Activated naive CD4-positive, alpha-beta T cell treated with anti-CD3 and anti-CD28 coated beads for 36 hours (primary cell): ENCODE measurements around the gene SLC25A30. TPM values are rescaled to one million over a fixed set of nuclear protein-coding genes. Genes with fewer than 3 reads are reported as not detected.
"Not testable (repeated sequence)": the region's sequence is repeated elsewhere in the genome, so short reads cannot be mapped to it uniquely, and the experiment has no call there.

Source experiments
- CTCF ChIA-PET: fragments of 350-600 bp; sonication (Branson Sonifier 250); formaldehyde crosslinking; loops from one replicate; lab custom pipeline; 2021; ENCODE audit warnings: antibody characterized with exemption; lab: Charles Lee
- DNase-seq: peaks from one replicate; pipeline ENCODE4 v3.0.0-alpha.2; 2020
- H3K27ac Mint-ChIP-seq: one replicate; pipeline ENCODE4 v1.8.0; 2021; ENCODE audit warnings: mild to moderate bottlenecking, mixed read lengths
- H3K27me3 Mint-ChIP-seq: one replicate; pipeline ENCODE4 v1.8.0; 2021; ENCODE audit warnings: low read depth, mixed read lengths
- H3K36me3 Mint-ChIP-seq: one replicate; pipeline ENCODE4 v1.8.0; 2021; ENCODE audit warnings: low read depth, mixed read lengths
- H3K4me1 Mint-ChIP-seq: one replicate; pipeline ENCODE4 v1.8.0; 2021; ENCODE audit warnings: low read depth, mixed read lengths
- H3K4me3 Mint-ChIP-seq: one replicate; pipeline ENCODE4 v1.8.0; 2021; ENCODE audit warnings: mild to moderate bottlenecking, moderate library complexity, mixed read lengths
- H3K9me3 Mint-ChIP-seq: one replicate; pipeline ENCODE4 v1.8.0; 2021; ENCODE audit warnings: mixed read lengths
- intact Hi-C: fragments of 100-400 bp; cut with micrococcal nuclease; formaldehyde crosslinking; loops from one replicate; pipeline ENCODE4 v1.15.1; 2023
- total RNA-seq, 2 experiments: library from RNA; stranded (reverse); gene quantifications; one replicate each; pipeline ENCODE4 v1.2.3, GENCODE V29; 2021

The SLC25A30 gene
- total RNA-seq, 2 experiments from 2014 or later: 13.6 to 15.1 TPM

DNA sequence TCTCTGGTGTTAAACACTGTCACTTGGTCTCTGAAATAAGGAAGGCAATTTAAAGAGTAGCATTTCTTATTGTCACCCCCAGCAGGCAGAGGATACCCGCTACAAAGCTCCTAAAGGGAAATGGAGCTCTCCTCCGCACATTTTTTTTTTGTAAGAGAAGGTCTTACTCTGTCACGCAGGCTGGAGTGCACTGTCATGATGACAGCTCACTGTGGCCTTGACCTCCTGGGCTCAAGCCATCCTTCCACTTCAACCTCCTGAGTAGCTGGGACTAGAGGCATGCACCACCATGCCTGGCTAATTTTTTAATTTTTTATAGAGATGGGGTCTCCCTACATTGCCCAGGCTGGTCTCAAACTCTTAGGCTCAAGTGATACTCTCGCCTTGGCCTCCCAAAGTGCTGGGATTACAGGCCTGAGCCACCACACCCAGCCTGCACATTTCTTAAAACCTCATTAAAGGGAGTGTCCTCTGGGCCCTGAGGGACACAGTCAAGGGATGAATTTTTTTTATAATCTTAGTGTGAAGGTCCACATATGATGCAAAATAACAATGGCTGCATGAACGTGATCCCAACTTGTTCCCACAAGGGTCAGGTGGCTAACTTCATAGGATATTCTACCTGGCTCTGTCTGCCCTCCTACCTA is 32.1 kb downstream of the SLC25A30 start:
- H3K9me3 Mint-ChIP-seq: no peaks in the 10 kb centered on the region
- intact Hi-C loops: no loop called here
- CTCF ChIA-PET: interaction anchor here (1.5 to 3.1 kb wide), 2 partner anchors 15 to 17 kb away, joined by 5 to 15 read pairs; no protein-coding TSS in a partner anchor
- H3K27me3 Mint-ChIP-seq: no peaks in the 10 kb centered on the region
- no peak overlapping the region for H3K4me3 Mint-ChIP-seq
- no peak for DNase-seq
- peaks cover 13% of the 10 kb centered on the region for H3K36me3 Mint-ChIP-seq
- H3K27ac Mint-ChIP-seq: no peak overlapping the region
- H3K4me1 Mint-ChIP-seq: no peaks in the 10 kb centered on the region

DNA sequence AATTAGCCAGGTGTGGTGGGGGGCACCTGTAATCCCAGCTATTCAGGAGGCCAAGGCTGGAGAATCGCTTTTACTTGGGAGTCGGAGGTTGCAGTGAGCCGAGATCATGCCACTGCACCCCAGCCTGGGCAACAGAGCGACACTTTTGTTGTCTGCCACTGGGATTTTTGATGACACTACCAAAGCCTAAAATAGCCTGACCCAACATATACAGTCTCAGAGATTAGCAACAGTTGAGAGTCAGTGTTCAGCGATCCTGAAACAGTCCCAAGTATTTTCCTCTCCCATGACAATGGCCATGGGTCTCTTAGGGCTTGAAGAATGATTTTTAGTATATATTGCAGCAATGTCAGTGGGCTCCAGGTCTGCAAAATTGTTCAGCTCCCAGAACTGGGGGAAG is 32.9 kb downstream of the SLC25A30 start:
- no peak for DNase-seq
- Mint-ChIP-seq H3K9me3 (no peaks in the 10 kb centered on the region), H3K36me3 (peaks cover 13% of the 10 kb centered on the region), H3K4me1 (no peaks in the 10 kb centered on the region), H3K4me3 (no peak overlapping the region), H3K27ac (no peak overlapping the region), H3K27me3 (no peaks in the 10 kb centered on the region)
- CTCF ChIA-PET: interaction anchor here (0.8 to 1.5 kb wide), 3 partner anchors 10 to 170 kb away, joined by 3 to 5 read pairs (median 3); no protein-coding TSS in a partner anchor
- intact Hi-C loops: no loop called here

DNA sequence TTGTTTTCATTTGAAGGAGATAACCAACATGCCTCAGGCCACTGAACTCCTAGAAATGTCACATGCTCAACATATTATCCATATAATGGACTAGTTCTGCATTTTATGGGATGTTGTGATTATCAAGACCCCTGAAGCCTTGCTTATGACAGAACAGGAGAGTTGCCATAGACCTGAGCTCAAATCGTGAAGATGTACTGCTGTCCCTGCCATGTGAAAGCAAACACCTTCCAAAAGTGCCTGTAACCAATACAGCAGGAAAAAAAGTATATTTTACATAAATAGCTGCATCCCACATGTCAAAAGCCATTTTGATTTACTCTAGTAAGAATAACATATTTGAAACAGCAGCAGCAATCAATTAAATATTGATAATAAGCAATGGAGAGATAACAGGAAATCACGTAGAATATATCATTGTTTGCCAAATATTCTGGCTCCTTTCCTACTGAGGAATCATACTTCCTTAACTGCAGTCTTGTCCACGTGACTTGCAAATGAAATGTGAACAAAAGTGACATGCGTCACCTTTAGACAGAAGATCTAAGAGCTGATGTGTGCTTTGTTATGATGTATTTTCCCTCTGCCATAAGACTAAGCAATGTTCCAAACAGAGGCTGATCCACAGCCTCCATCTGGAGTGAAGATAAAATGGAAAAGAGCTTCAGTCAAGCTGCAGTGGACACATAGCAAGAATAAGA is 33.5 kb downstream of the SLC25A30 start:
- Mint-ChIP-seq H3K27me3 (no peaks in the 10 kb centered on the region), H3K4me3 (no peak overlapping the region), H3K27ac (no peak overlapping the region), H3K36me3 (peaks cover 13% of the 10 kb centered on the region), H3K4me1 (no peaks in the 10 kb centered on the region), H3K9me3 (no peaks in the 10 kb centered on the region)
- DNase-seq: no peak
- CTCF ChIA-PET: interaction anchor here (0.6 to 1.5 kb wide), 4 partner anchors 8 to 169 kb away, joined by 3 to 5 read pairs (median 3); no protein-coding TSS in a partner anchor
- intact Hi-C loops: no loop called here

GRCh38 chr13:45382739-45383138 is 35.4 kb downstream of the SLC25A30 start:
- H3K9me3 Mint-ChIP-seq, H3K4me3 Mint-ChIP-seq, H3K27me3 Mint-ChIP-seq, H3K27ac Mint-ChIP-seq, DNase-seq, H3K4me1 Mint-ChIP-seq, intact Hi-C loops: not testable (repeated sequence)
- CTCF ChIA-PET: interaction anchor here (1.4 kb wide), 1 partner anchor 13 kb away, joined by 4 read pairs; no protein-coding TSS in a partner anchor
- H3K36me3 Mint-ChIP-seq: peaks cover 12% of the 10 kb centered on the region

- intact Hi-C loops: no loop called here
- Mint-ChIP-seq H3K27ac (no peak overlapping the region), H3K36me3 (peaks cover 5% of the 10 kb centered on the region), H3K9me3 (no peaks in the 10 kb centered on the region), H3K27me3 (no peaks in the 10 kb centered on the region), H3K4me3 (no peak overlapping the region), H3K4me1 (no peaks in the 10 kb centered on the region)
- CTCF ChIA-PET: no interaction called here
- DNase-seq: no peak
These were observed 37.0 kb downstream of the SLC25A30 start for GRCh38 chr13:45381196-45381595.

GRCh38 chr13:45380708-45381107 is 37.5 kb downstream of the SLC25A30 start:
- intact Hi-C loops, H3K27me3 Mint-ChIP-seq, DNase-seq, CTCF ChIA-PET, H3K36me3 Mint-ChIP-seq, H3K9me3 Mint-ChIP-seq, H3K4me3 Mint-ChIP-seq, H3K27ac Mint-ChIP-seq, H3K4me1 Mint-ChIP-seq: not testable (repeated sequence)

DNA sequence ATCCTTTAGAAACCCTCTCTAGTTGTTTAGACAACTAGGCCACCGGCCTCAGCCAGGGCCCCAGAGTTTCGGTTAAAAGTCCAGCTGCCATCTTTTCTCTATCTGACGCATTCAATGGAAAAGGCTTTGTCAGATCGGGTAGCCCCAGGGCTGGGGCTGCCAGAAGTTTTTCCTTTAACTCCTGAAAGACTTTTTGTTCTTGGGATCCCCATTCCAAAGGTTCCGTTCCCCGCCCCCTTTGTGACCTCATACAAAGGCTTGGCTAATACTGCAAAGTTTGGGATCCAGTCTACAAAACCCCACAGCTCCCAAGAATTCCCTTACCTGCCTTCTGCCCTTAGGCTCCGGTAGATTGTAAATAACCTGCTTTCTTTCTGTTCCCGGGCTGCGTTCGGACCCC is 38.7 kb downstream of the SLC25A30 start:
- H3K4me1 Mint-ChIP-seq, H3K4me3 Mint-ChIP-seq, DNase-seq, intact Hi-C loops, H3K27ac Mint-ChIP-seq, H3K27me3 Mint-ChIP-seq, H3K9me3 Mint-ChIP-seq, H3K36me3 Mint-ChIP-seq: not testable (repeated sequence)
- CTCF ChIA-PET: interaction anchor here (0.6 kb wide), 2 partner anchors 14 to 16 kb away, joined by 3 read pairs; no protein-coding TSS in a partner anchor

GRCh38 chr13:45378786-45379185 is 39.4 kb downstream of the SLC25A30 start:
- CTCF ChIA-PET, H3K9me3 Mint-ChIP-seq, intact Hi-C loops, H3K4me1 Mint-ChIP-seq, H3K4me3 Mint-ChIP-seq, DNase-seq, H3K27ac Mint-ChIP-seq, H3K27me3 Mint-ChIP-seq, H3K36me3 Mint-ChIP-seq: not testable (repeated sequence)

DNA sequence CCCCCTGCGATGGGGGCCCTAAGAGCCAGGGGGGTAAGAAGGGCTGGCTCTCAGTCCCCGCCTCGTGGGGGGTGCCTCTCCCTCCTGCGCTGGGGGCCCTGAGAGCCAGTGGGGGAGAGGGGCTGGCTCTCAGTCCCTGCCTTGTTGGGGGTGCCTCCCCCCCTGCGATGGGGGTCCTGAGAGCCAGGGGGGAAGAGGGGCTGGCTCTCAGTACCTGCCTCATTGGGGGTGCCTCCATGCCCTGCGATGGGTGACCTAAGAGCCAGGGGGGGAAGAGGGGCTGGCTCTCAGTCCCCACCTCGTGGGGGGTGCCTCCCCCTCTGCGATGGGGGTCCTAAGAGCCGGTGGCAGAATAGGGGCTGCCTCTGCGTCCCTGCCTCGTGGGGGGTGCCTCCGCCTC is 40.9 kb downstream of the SLC25A30 start:
- H3K4me1 Mint-ChIP-seq, H3K27ac Mint-ChIP-seq, CTCF ChIA-PET, H3K36me3 Mint-ChIP-seq, H3K9me3 Mint-ChIP-seq, H3K27me3 Mint-ChIP-seq, H3K4me3 Mint-ChIP-seq, DNase-seq, intact Hi-C loops: not testable (repeated sequence)

DNA sequence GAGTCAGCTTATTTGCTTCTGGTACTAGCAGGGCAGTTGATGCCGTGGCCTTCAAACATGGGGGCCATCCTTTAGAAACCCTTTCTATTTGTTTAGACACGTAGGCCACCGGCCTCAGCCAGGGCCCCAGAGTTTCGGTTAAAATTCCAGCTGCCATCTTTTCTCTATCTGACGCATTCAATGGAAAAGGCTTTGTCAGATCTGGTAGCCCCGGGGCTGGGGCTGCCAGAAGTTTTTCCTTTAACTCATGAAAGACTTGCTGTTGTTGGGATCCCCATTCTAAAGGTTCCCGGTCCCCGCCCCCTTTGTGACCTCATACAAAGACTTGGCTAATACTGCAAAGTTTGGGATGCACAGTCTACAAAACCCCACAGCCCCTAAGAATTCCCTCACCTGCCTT is 41.5 kb downstream of the SLC25A30 start:
- H3K36me3 Mint-ChIP-seq, H3K27me3 Mint-ChIP-seq, H3K4me1 Mint-ChIP-seq, H3K9me3 Mint-ChIP-seq, intact Hi-C loops, DNase-seq, H3K27ac Mint-ChIP-seq, CTCF ChIA-PET, H3K4me3 Mint-ChIP-seq: not testable (repeated sequence)

DNA sequence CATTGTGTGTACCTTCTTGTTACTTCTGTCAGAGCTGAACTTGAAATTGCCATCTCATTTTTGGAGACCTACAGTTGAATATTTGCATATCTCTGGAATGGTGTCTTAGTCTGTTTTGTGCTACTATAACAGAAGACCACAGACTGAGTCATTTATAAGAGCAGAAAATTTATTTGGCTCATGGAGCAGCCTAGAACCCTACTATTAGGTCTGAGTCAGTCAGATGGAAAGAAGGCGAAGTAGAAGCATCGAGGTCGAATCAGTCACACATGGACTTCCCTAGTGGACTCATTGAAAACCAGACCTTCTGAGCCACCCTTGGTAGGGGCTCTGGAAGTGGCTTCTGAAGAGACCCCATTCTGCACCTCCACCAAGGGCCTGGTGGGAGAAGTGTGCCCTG is 43.3 kb downstream of the SLC25A30 start:
- no peaks in the 10 kb centered on the region for H3K9me3 Mint-ChIP-seq
- intact Hi-C loops: no loop called here
- no peak for DNase-seq
- H3K36me3 Mint-ChIP-seq: peaks cover 2% of the 10 kb centered on the region
- no peaks in the 10 kb centered on the region for H3K27me3 Mint-ChIP-seq
- peaks cover 10% of the 10 kb centered on the region for H3K4me1 Mint-ChIP-seq
- H3K27ac Mint-ChIP-seq: no peak overlapping the region
- no peak overlapping the region for H3K4me3 Mint-ChIP-seq
- CTCF ChIA-PET: no interaction called here

DNA sequence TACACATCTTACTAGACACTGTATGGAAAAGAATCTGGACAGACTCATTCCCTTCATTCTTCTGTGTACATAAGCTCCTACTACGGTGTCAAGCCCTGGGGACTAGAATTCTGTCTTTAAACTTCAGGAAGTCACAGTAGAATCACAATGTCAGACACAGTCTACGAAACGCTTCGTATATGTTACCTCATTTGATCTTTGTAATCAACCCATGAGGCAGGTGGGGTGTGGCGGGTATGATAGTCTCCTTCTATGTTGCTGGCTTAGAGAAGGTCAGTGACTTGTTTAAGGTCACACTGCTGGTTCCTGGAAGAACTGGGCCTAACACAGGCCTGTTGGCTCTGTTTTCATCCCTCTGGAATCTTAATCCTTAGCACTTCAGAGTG is 45.0 kb downstream of the SLC25A30 start:
- H3K4me3 Mint-ChIP-seq: no peak overlapping the region
- intact Hi-C loops: no loop called here
- H3K4me1 Mint-ChIP-seq: peaks cover 19% of the 10 kb centered on the region
- peaks cover 7% of the 10 kb centered on the region for H3K36me3 Mint-ChIP-seq
- no peak overlapping the region for H3K27ac Mint-ChIP-seq
- no peaks in the 10 kb centered on the region for H3K9me3 Mint-ChIP-seq
- no peak for DNase-seq
- H3K27me3 Mint-ChIP-seq: no peaks in the 10 kb centered on the region
- CTCF ChIA-PET: interaction anchor here (0.6 to 0.9 kb wide), 2 partner anchors 24 to 49 kb away, joined by 3 read pairs; no protein-coding TSS in a partner anchor
